ENCODE data around the gene TUBE1. TPM values are rescaled to one million over a fixed set of nuclear protein-coding genes. Genes with fewer than 3 reads are reported as not detected.

Gene TUBE1
- total and polyA plus RNA-seq, 2 of the 4 experiments (the other 2 are of a cell fraction): 7.9 to 8.6 TPM

DNA sequence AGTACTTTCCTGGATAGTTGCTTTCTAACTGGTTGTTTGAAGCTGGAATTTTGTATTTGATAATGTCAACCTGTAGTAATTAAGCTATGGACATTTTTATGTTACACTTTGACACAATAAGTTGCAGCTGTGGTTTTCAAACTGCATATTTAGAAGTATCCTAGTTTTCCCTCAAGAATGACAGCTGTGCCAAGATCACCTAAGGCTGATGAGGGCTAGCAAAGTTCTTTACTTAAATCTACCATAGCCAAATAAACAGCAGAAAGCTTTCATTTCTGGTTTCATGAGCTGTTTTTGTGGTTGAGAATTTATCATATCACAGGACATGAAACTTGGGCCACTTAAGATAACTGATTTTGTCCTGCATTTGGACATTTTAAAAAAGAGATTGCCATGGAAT lies 30.8 kb upstream of the TUBE1 start:
- Histone ChIP-seq H3K23ac (ENCODE audit: low read depth, low read length) (no peak overlapping the region), H2AK5ac (ENCODE audit: low read depth, low read length) (no peak overlapping the region), H3K4me3 (ENCODE audit: insufficient read depth, low read depth, low read length) (no peak overlapping the region), H2AK9ac (replicated peaks; ENCODE audit: low read depth, low read length, poor library complexity) (no peak overlapping the region), H3K9ac (ENCODE audit: low read depth, low read length) (no peak overlapping the region), H4K8ac (ENCODE audit: low read depth in 2 of 2, low read length in 2 of 2) (0 out of 4 replicates have a peak overlapping the region, but pooled peaks of 1 of the 2 experiments have one; percentile 18), H3K18ac (ENCODE audit: low read depth, low read length) (no peak overlapping the region), H3K36me3 (ENCODE audit: control insufficient read depth, insufficient read depth, low read length) (peaks cover 61% of the 10 kb centered on the region), H3K4me1 (ENCODE audit: control insufficient read depth, insufficient read depth, low read length) (peaks cover 2% of the 10 kb centered on the region), H2BK120ac (ENCODE audit: low read depth, low read length) (no peak overlapping the region), H4K20me1 (ENCODE audit: insufficient read depth, low read length) (no peaks in the 10 kb centered on the region), H3K9me1 (ENCODE audit: insufficient read depth, low read length) (peaks cover 6% of the 10 kb centered on the region), H3K4ac (ENCODE audit: low read depth, low read length) (no peak overlapping the region), H3K14ac (replicated peaks; ENCODE audit: low read depth, low read length) (no peak overlapping the region), H4K91ac (ENCODE audit: insufficient read depth, low read depth, low read length) (no peak overlapping the region), H3K56ac (ENCODE audit: extremely low read depth, insufficient read depth, low read length) (no peak overlapping the region), H3K27me3 (ENCODE audit: control insufficient read depth, insufficient read depth, low read length) (no peaks in the 10 kb centered on the region), H3K27ac (ENCODE audit: insufficient read depth, low read length) (no peak overlapping the region), H3K9me3 (ENCODE audit: control insufficient read depth, insufficient read depth, low read length) (no peaks in the 10 kb centered on the region), H3K4me2 (ENCODE audit: low read depth, low read length) (no peak overlapping the region), H2AFZ (replicated peaks; ENCODE audit: low read length, poor library complexity) (no peak overlapping the region), H2BK5ac (ENCODE audit: low read depth, low read length, poor library complexity, severe bottlenecking) (no peak overlapping the region), H4K5ac (ENCODE audit: low read depth, low read length) (no peak overlapping the region), H2BK15ac (ENCODE audit: low read depth, low read length) (no peak overlapping the region), H3K79me1 (ENCODE audit: low read depth in 1 of 2, low read length in 2 of 2) (no peaks in the 10 kb centered on the region), H2BK20ac (ENCODE audit: low read depth, low read length) (no peak overlapping the region)
- CTCF ChIA-PET: interaction anchor here (0.5 kb wide), 1 partner anchor 472 kb away, joined by 7 read pairs; no protein-coding TSS in a partner anchor
- TF ChIP-seq RFX5 (IDR thresholded peaks at IDR 0.05; ENCODE audit: low read depth, low read length): no peak
- no peak for TF ChIP-seq BHLHE40 (IDR thresholded peaks at IDR 0.05; ENCODE audit: low read depth, low read length)
- TF ChIP-seq, protein P1, sequence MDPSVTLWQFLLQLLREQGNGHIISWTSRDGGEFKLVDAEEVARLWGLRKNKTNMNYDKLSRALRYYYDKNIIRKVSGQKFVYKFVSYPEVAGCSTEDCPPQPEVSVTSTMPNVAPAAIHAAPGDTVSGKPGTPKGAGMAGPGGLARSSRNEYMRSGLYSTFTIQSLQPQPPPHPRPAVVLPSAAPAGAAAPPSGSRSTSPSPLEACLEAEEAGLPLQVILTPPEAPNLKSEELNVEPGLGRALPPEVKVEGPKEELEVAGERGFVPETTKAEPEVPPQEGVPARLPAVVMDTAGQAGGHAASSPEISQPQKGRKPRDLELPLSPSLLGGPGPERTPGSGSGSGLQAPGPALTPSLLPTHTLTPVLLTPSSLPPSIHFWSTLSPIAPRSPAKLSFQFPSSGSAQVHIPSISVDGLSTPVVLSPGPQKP (IDR thresholded peaks at IDR 0.05; ENCODE audit: borderline replicate concordance, low read depth, low read length): no peak
- TF ChIP-seq FOS (IDR thresholded peaks at IDR 0.05; ENCODE audit: low read depth, low read length): no peak
- no peak for TF ChIP-seq POLR2A (IDR thresholded peaks at IDR 0.05; ENCODE audit: low read depth, low read length)
- TF ChIP-seq CEBPB (IDR thresholded peaks at IDR 0.05; ENCODE audit: low read depth, low read length): no peak
- TF ChIP-seq SMC3 (IDR thresholded peaks at IDR 0.05; ENCODE audit: low read depth, low read length): no peak
- TF ChIP-seq, protein P2, sequence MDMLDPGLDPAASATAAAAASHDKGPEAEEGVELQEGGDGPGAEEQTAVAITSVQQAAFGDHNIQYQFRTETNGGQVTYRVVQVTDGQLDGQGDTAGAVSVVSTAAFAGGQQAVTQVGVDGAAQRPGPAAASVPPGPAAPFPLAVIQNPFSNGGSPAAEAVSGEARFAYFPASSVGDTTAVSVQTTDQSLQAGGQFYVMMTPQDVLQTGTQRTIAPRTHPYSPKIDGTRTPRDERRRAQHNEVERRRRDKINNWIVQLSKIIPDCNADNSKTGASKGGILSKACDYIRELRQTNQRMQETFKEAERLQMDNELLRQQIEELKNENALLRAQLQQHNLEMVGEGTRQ (IDR thresholded peaks at IDR 0.05; ENCODE audit: low read depth, low read length): no peak
- TF ChIP-seq NFE2L2 (IDR thresholded peaks at IDR 0.05; ENCODE audit: low read depth, low read length): no peak
- no peak for TF ChIP-seq RAD21 (IDR thresholded peaks at IDR 0.05; ENCODE audit: low read length)
- TF ChIP-seq MXI1 (IDR thresholded peaks at IDR 0.05; ENCODE audit: borderline replicate concordance, low read depth, low read length): no peak
- DNase-seq (peak; percentile 5), ATAC-seq (ENCODE audit: low read depth) (no peak)
- BruUV-seq (replicated peaks): no TSS peak
- dilution Hi-C loops (cut with HindIII; ENCODE audit: low sequenced_read_pairs, unreplicated experiment) (no loop called here), in situ Hi-C loops (cut with MboI; ENCODE audit: low sequenced_read_pairs) (no loop called here), intact Hi-C loops (cut with micrococcal nuclease) (no loop called here)
- POLR2A ChIA-PET (ENCODE audit: unreplicated experiment): no interaction called here

All from IMR-90 (cell line).